ENCODE data around the gene SYNE1. TPM values are rescaled to one million over a fixed set of nuclear protein-coding genes. Genes with fewer than 3 reads are reported as not detected.

SYNE1 gene
- polyA plus RNA-seq, 2 of the 4 experiments (the other 2 are of a cell fraction): 10.5 to 28.5 TPM

DNA sequence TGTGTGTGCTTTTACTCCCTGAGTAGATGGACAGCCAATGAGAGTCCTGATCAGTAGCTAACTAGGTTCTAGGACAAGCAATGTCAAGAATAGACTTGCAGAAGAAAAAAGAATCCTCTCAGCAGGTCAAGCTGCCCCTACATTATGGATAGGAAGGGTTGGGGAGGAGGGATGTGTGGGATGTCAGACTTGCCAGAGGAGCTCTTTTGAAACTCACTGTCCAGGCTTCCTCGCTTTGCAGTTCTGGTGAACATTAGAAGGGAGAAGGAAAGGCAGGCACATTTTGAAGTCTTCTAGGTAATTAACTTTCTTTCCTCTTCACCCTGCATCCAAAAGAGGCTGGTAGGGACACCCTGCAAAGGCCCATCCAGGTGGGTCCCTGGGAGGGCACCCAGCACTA is 48.7 kb downstream of the SYNE1 start:
- H3K4me2 ChIP-seq: no peak overlapping the region
- H3K9me3 ChIP-seq: no peaks in the 10 kb centered on the region
- POLR2A ChIA-PET: no interaction called here
- no peak for ATAC-seq
- no peak for TF ChIP-seq SMC3 (IDR thresholded peaks at IDR 0.05)
- no peak for TF ChIP-seq SREBF2 (IDR thresholded peaks at IDR 0.05)
- no peak for TF ChIP-seq HDAC2 (IDR thresholded peaks at IDR 0.05)
- no peak for TF ChIP-seq FOSB (CRISPR knock-in tag; IDR thresholded peaks at IDR 0.05)
- H3K27ac ChIP-seq: no peak overlapping the region
- CTCF ChIA-PET: no interaction called here
- no peak for FAIRE-seq
- H3K4me3 ChIP-seq: no peak overlapping the region
- no peaks in the 10 kb centered on the region for H3K4me1 ChIP-seq
- no peak for DNase-seq (ENCODE audit: low read depth in 1 of 2, low spot score in 1 of 2)
- 78% methylated on average over 1 of the region's 1 CpG for WGBS (ENCODE audit: missing lambda C conversion rate)

DNA sequence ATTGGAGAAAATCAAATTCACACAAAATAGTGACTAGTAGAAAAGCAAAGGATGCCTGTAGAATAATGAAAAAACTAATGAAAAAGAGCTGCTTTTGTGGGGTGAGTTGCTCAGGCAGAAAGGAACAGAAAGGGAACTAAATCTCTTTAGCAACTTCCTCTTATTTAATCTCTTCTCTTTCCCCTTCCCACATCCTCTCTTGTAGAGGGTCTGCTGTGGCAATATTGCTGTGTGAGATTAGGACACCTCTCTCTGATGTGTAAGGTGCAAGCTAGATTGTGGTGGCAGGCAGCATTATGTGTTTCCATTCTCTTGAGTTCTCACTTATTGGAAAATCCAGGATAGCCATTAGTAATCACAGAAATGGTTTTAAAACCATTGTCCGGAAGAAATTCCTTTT is 49.7 kb downstream of the SYNE1 start:
- H3K4me1 ChIP-seq: no peaks in the 10 kb centered on the region
- H3K4me3 ChIP-seq: no peak overlapping the region
- ATAC-seq (no peak), FAIRE-seq (no peak), DNase-seq (ENCODE audit: low read depth in 1 of 2, low spot score in 1 of 2) (no peak)
- ChIA-PET POLR2A (no interaction called here), CTCF (no interaction called here)
- H3K27ac ChIP-seq: no peak overlapping the region
- no peaks in the 10 kb centered on the region for H3K9me3 ChIP-seq
- H3K4me2 ChIP-seq: no peak overlapping the region
- TF ChIP-seq NFE2L2 (conservative IDR thresholded peaks at IDR 0.05; ENCODE audit: low read length): no peak
- no peak for TF ChIP-seq KDM1A (IDR thresholded peaks at IDR 0.05; ENCODE audit: low read depth)
- TF ChIP-seq ESRRA (IDR thresholded peaks at IDR 0.05; ENCODE audit: borderline replicate concordance, low read length): no peak
- TF ChIP-seq TFCP2L1 (CRISPR knock-in tag; IDR thresholded peaks at IDR 0.05): no peak
- TF ChIP-seq NR3C1 (IDR thresholded peaks at IDR 0.05): no peak
- no peak for TF ChIP-seq SMC3 (IDR thresholded peaks at IDR 0.05)
- TF ChIP-seq FOXS1 (CRISPR knock-in tag; IDR thresholded peaks at IDR 0.05): no peak
- no peak for TF ChIP-seq FOSB (CRISPR knock-in tag; IDR thresholded peaks at IDR 0.05)
- no peak for TF ChIP-seq RAD21 (conservative IDR thresholded peaks at IDR 0.05 in 1 of 2, IDR thresholded peaks at IDR 0.05 in 1 of 2)
- no peak for TF ChIP-seq BHLHE40 (IDR thresholded peaks at IDR 0.05; ENCODE audit: low read depth, low read length)
- TF ChIP-seq EHF (CRISPR knock-in tag; IDR thresholded peaks at IDR 0.05): no peak
- no peak for TF ChIP-seq HMGXB4 (CRISPR knock-in tag; IDR thresholded peaks at IDR 0.05; ENCODE audit: borderline replicate concordance)
- TF ChIP-seq SREBF2 (IDR thresholded peaks at IDR 0.05): no peak
- no peak for TF ChIP-seq HOXA7 (CRISPR knock-in tag; IDR thresholded peaks at IDR 0.05)
- TF ChIP-seq RNF2 (IDR thresholded peaks at IDR 0.05; ENCODE audit: borderline replicate concordance, low read depth): no peak
- no peak for TF ChIP-seq USF2 (IDR thresholded peaks at IDR 0.05)
- no peak for TF ChIP-seq EP300 (IDR thresholded peaks at IDR 0.05)
- TF ChIP-seq POLR2A (IDR thresholded peaks at IDR 0.05; ENCODE audit: low read length): no peak
- 100% methylated on average over 1 of the region's 1 CpG for WGBS (ENCODE audit: missing lambda C conversion rate)

DNA sequence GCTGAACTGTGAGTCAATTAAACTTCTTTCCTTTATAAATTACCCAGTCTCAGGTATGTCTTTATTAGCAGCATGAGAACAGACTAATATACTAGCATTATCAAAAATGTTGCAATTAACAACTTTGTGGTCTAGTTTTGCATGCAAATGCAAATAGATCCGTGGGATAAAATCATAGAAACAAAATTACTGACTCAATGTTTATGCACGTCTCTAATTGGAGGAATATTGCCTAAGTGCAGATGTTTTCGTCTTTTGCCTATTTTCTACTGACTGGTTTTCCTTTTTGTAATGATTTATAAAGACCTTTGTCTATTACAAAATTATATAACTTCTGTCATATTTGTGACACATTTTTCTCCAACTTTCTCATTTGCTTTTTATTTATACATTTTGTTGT is 51.9 kb downstream of the SYNE1 start:
- Histone ChIP-seq H3K4me2 (no peak overlapping the region), H3K4me3 (no peak overlapping the region), H3K27ac (no peak overlapping the region), H3K9me3 (no peaks in the 10 kb centered on the region), H3K4me1 (no peaks in the 10 kb centered on the region)
- no peak for DNase-seq (ENCODE audit: low read depth in 1 of 2, low spot score in 1 of 2)
- CTCF ChIA-PET: no interaction called here
- WGBS (ENCODE audit: missing lambda C conversion rate): 54% methylated on average over 3 of the region's 3 CpGs
- ATAC-seq: no peak
- no peak for FAIRE-seq
- POLR2A ChIA-PET: no interaction called here
- no peak for TF ChIP-seq FOSB (CRISPR knock-in tag; IDR thresholded peaks at IDR 0.05)
- TF ChIP-seq RAD21 (conservative IDR thresholded peaks at IDR 0.05 in 1 of 2, IDR thresholded peaks at IDR 0.05 in 1 of 2): no peak
- no peak for TF ChIP-seq EP300 (IDR thresholded peaks at IDR 0.05)

GRCh38 chr6:152583888-152584287 is 53.3 kb downstream of the SYNE1 start:
- Histone ChIP-seq H3K9me3 (no peaks in the 10 kb centered on the region), H3K27ac (no peak overlapping the region), H3K4me3 (no peak overlapping the region), H3K4me2 (no peak overlapping the region), H3K4me1 (no peaks in the 10 kb centered on the region)
- POLR2A ChIA-PET: no interaction called here
- FAIRE-seq (no peak), DNase-seq (ENCODE audit: low read depth in 1 of 2, low spot score in 1 of 2) (no peak), ATAC-seq (no peak)
- CTCF ChIA-PET: no interaction called here
- TF ChIP-seq BCL3 (IDR thresholded peaks at IDR 0.05): no peak
- TF ChIP-seq, protein P1, sequence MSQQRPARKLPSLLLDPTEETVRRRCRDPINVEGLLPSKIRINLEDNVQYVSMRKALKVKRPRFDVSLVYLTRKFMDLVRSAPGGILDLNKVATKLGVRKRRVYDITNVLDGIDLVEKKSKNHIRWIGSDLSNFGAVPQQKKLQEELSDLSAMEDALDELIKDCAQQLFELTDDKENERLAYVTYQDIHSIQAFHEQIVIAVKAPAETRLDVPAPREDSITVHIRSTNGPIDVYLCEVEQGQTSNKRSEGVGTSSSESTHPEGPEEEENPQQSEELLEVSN (IDR thresholded peaks at IDR 0.05; ENCODE audit: borderline replicate concordance, low read depth): no peak
- WGBS (ENCODE audit: missing lambda C conversion rate): 59% methylated on average over 3 of the region's 3 CpGs

Measured in A549 (cell line).